ENCODE data around the gene HYI.

- TF ChIP-seq CTCF (IDR thresholded peaks at IDR 0.05) (no peak), POLR2A (IDR thresholded peaks at IDR 0.05) (no peak), POLR2AphosphoS5 (IDR thresholded peaks at IDR 0.05) (no peak)
Observed at GRCh38 chr1:43465505-43466067, 11.9 kb upstream of the HYI start.
